Type B pancreatic cell (in vitro differentiated cells): ENCODE data around the gene MIDN. TPM values are rescaled to one million over a fixed set of nuclear protein-coding genes. Genes with fewer than 3 reads are reported as not detected.
A peak's percentile ranks its signal among the peaks of the same experiment; 100 is the strongest.

Experiments
- DNase-seq: peaks from one replicate; pipeline ENCODE4 v3.0.0; 2021; ENCODE audit warnings: mixed read lengths; ENCODE audit not compliant: unreplicated experiment; ENCODE audit errors: extremely low spot score
- H3K27ac Mint-ChIP-seq: 2 replicates; pipeline ENCODE4 v1.8.0; 2021; ENCODE audit warnings: mild to moderate bottlenecking, mixed read lengths
- H3K27me3 Mint-ChIP-seq: 2 replicates; pipeline ENCODE4 v1.8.0; 2021; ENCODE audit warnings: mixed read lengths
- H3K36me3 Mint-ChIP-seq: 2 replicates; pipeline ENCODE4 v1.8.0; 2021; ENCODE audit warnings: mixed read lengths
- H3K4me1 Mint-ChIP-seq: one replicate; pipeline ENCODE4 v1.8.0; 2021; ENCODE audit warnings: mixed read lengths; ENCODE audit not compliant: unreplicated experiment
- H3K4me3 Mint-ChIP-seq: 2 replicates; pipeline ENCODE4 v1.8.0; 2021; ENCODE audit warnings: mild to moderate bottlenecking, mixed read lengths
- H3K9me3 Mint-ChIP-seq: 2 replicates; pipeline ENCODE4 v1.8.0; 2021; ENCODE audit warnings: mixed read lengths
- total RNA-seq: library from RNA; stranded (reverse); gene quantifications from 2 replicates; pipeline ENCODE4 v1.2.1, GENCODE V29; 2021; ENCODE audit warnings: low replicate concordance
- TF ChIP-seq, protein P1 (sequence below): fragments of 200-600 bp; sonication (generic); conservative IDR thresholded peaks from 2 replicates; pipeline ENCODE4 v1.5.0; 2021; ENCODE audit warnings: antibody characterized with exemption, mild to moderate bottlenecking

Gene MIDN
- total RNA-seq, 1 donor from 2014 or later, result 122 TPM

DNA sequence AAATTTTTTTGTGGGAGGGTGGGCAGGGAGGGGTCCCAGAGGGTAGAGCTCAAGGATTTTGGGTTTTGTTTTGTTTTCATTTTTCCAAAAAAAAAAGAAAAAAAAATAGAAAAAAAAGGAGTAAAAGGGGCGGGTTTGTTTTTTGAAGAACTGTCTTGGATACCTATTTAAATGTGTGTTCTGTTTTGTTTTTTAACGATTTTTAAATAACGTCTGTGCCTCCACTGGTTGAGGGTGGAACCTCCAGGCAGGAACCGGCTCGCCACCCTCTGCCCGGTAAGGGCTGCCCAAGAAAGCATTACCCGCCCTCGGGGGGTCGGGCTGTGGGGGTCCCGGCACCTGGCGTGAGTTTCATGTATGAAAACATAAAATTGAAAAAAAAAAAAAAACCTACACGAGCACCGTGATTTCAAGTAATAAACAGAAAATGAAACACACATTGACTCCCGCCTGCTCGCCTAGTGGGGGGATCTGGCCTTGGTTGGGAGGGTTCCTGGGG, 10.4 kb downstream of the MIDN start:
- Mint-ChIP-seq H3K9me3 (no peaks in the 10 kb centered on the region), H3K27me3 (no peaks in the 10 kb centered on the region), H3K4me3 (peak overlapping the region; percentile 59), H3K36me3 (peaks cover 10% of the 10 kb centered on the region), H3K27ac (peak overlapping the region; percentile 96), H3K4me1 (peaks cover 36% of the 10 kb centered on the region)
- no peak for DNase-seq
- TF ChIP-seq, protein P1, sequence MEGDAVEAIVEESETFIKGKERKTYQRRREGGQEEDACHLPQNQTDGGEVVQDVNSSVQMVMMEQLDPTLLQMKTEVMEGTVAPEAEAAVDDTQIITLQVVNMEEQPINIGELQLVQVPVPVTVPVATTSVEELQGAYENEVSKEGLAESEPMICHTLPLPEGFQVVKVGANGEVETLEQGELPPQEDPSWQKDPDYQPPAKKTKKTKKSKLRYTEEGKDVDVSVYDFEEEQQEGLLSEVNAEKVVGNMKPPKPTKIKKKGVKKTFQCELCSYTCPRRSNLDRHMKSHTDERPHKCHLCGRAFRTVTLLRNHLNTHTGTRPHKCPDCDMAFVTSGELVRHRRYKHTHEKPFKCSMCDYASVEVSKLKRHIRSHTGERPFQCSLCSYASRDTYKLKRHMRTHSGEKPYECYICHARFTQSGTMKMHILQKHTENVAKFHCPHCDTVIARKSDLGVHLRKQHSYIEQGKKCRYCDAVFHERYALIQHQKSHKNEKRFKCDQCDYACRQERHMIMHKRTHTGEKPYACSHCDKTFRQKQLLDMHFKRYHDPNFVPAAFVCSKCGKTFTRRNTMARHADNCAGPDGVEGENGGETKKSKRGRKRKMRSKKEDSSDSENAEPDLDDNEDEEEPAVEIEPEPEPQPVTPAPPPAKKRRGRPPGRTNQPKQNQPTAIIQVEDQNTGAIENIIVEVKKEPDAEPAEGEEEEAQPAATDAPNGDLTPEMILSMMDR, result no peak

DNA sequence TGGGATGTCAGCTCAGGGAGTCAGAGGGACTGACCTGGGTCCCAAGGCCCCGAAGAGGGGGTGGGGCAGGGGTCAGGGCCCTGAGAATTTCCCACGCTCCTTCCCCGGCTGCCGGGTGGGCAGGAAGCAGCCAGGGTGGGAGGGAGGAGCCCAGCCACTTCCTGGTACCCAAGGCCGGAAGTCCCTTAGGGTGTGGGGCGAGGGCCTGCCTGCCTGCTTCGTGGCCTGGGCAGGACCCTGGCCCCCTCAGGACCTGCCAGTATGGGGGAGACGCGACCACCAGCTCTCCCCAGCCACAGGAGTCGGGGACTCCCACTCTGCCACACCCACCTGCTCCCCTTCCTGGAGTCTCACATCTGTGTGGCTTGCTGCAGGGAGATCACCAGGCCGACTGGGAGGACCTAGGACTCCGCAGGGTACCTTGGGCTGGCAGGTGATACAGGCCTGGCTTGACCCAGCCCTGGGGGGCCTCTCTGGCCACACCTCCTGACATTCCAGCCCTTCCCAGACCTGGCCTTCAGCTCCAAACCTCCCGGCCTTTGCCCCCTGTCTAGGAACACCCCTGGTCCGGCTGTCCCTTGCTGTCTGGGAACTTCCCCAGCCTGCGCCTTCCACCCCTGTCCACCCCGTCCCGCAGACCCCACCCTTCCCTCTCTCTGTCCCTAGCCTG, 11.0 kb downstream of the MIDN start:
- H3K27me3 Mint-ChIP-seq, result no peaks in the 10 kb centered on the region
- TF ChIP-seq, protein P1, result no peak
- H3K36me3 Mint-ChIP-seq, result peaks cover 10% of the 10 kb centered on the region
- peaks cover 36% of the 10 kb centered on the region for H3K4me1 Mint-ChIP-seq
- no peak for DNase-seq
- H3K27ac Mint-ChIP-seq, result peak overlapping the region; percentile 96
- H3K4me3 Mint-ChIP-seq, result peak overlapping the region; percentile 74
- no peaks in the 10 kb centered on the region for H3K9me3 Mint-ChIP-seq

DNA sequence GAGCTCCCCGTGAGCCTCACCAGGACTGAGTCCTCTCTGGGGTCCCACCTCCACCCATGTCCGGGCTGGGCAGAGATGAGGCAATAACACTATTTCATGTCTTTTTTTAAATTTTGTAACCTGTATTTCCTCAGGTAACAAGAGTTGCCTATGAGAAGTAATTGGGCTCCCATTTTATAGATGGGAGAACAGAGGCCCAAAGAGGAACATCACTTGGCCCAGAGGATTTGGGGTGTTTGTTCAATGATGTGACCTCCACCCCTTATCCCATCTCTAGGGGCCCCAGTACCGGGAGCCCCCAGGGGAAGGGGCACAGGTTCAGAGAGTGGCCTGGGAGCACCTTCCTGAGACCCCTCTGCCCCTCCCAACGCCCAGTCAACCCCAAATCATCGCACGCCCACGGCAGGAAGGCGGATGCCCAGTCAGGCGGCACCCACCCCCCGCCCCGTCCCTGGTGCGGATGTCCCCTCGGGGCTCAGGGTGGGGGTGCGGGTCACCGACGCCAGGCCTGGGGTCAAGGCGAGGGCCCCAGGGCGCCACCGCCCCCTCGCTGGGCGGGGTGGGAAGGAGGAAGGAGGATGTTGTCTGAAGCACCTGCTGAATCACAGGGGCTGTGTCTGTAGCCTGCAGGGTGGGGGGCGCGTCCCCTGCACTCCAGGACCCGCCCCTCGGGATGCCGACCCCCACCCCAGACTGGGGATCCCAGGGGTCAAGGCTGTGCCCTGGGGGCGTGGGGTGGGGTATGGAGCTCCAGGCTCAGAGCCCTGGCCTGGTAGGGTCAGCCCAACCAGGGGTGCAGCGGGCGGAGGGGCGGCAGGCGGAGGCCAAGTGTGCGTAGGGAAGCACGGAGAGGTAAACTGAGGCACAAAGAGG, 11.7 kb downstream of the MIDN start:
- Mint-ChIP-seq H3K27me3 (no peaks in the 10 kb centered on the region), H3K27ac (peak overlapping the region; percentile 96), H3K4me3 (peak overlapping the region; percentile 74), H3K36me3 (peaks cover 5% of the 10 kb centered on the region), H3K4me1 (peaks cover 37% of the 10 kb centered on the region), H3K9me3 (no peaks in the 10 kb centered on the region)
- TF ChIP-seq, protein P1, result no peak
- DNase-seq, result no peak

DNA sequence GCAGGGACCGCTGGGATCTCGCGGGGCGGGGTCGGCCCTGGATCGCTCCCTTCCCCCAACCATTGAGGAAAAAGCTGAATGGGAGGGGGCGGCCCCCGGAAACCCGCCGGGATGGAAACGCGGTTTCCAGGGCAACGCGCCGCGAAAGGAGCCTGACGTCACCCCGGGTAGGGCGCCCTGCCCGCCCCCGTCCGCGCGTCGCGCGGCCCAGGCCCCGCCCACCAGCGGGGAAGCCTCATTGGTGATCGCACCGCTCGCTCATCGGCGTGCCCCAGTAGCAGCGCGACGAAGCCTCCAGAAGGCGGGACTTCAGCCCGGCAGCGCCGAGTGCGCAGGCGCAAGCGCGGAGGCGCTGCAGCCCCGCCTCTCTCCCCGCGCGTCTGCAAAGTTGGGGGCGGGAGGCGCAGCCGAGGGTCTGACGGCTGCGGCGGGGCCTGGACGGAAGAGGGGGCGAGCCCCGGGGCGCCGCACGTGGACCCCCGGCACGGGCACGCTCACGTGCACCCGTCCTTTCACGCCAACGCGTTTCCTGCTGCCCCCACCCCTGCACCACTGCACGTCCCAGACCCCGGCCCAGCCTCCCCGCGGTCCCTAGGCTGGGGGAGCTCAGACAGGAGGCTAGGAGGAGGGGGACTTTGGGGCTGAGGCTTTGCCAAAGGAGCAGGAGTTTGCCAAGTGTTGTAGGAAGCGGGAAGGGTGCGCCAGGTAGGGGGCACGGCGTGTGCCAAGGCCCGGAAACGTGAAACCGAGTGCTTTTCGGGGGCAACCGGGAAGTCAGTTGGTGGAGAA, 12.6 kb downstream of the MIDN start:
- Mint-ChIP-seq H3K4me1 (peaks cover 41% of the 10 kb centered on the region), H3K36me3 (peaks cover 5% of the 10 kb centered on the region), H3K4me3 (peak overlapping the region; percentile 88), H3K27ac (peak overlapping the region; percentile 97), H3K27me3 (no peaks in the 10 kb centered on the region), H3K9me3 (no peaks in the 10 kb centered on the region)
- DNase-seq, result peak; percentile 98
- TF ChIP-seq, protein P1, result no peak

DNA sequence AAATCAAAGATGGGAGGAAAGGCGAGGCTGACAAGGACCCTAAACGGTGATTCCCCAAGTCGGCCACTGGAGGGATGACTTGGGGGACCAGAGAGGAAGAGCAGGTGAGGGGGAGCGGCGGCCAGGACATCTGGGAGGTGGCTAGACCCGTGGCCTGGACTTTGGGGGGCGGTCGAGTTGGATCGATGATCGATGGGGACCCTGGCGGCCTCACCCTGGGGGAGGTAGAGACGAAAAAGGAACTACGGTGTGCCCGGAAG, 13.1 kb downstream of the MIDN start:
- Mint-ChIP-seq H3K27ac (peak overlapping the region; percentile 97), H3K4me1 (peaks cover 41% of the 10 kb centered on the region), H3K4me3 (peak overlapping the region; percentile 88), H3K9me3 (no peaks in the 10 kb centered on the region), H3K27me3 (no peaks in the 10 kb centered on the region), H3K36me3 (peaks cover 5% of the 10 kb centered on the region)
- no peak for DNase-seq
- TF ChIP-seq, protein P1, result peak; percentile 60
